ENCODE measurements around the gene CC2D2A.
A peak's percentile ranks its signal among the peaks of the same experiment; 100 is the strongest.

CC2D2A gene

DNA sequence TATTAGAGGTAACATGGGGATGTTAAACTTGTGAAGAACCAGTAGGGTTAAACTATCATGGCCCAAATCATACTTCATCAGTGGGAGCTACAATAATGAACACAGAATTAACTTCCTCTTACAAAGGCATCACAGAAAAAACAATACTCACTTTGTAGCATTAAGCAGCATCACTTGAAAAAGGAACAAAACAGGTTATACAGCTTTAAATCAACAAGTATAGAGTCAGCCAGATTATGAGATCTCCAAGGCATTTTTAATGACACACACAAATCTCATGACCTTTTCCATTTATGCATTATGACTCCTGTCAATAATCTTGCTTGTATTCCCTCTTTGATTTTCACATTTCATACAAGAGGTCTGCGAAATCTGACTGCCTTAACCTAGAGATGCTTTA, 167.1 kb downstream of the CC2D2A start:
- Histone ChIP-seq H3K4me1 (ENCODE audit: control insufficient read depth, insufficient read depth, low read depth, low read length) (peaks cover 1% of the 10 kb centered on the region), H2BK12ac (ENCODE audit: low read length in 2 of 2) (no peak overlapping the region), H3K79me1 (replicated peaks; ENCODE audit: low read length, poor library complexity, severe bottlenecking) (peaks cover 16% of the 10 kb centered on the region), H2BK5ac (ENCODE audit: low read depth, low read length, poor library complexity, severe bottlenecking) (no peak overlapping the region), H4K8ac (ENCODE audit: low read length) (no peak overlapping the region), H3K36me3 (ENCODE audit: control insufficient read depth in 1 of 2, insufficient read depth in 2 of 2, low read depth in 1 of 2, low read length in 2 of 2) (peaks cover 20 to 87% of the 10 kb centered on the region in 2 experiments), H4K91ac (ENCODE audit: low read length) (no peak overlapping the region), H3K23ac (ENCODE audit: low read length in 2 of 2) (no peak overlapping the region), H2AK5ac (ENCODE audit: low read length, severe bottlenecking) (no peak overlapping the region), H3K14ac (ENCODE audit: low read length in 2 of 2) (no peak overlapping the region), H2BK120ac (ENCODE audit: low read depth, low read length) (no peak overlapping the region), H2AFZ (ENCODE audit: low read depth, low read length) (no peak overlapping the region), H3K9me3 (ENCODE audit: control insufficient read depth, low read length) (no peaks in the 10 kb centered on the region), H3K4me2 (ENCODE audit: low read length, poor library complexity, severe bottlenecking) (no peak overlapping the region), H3K4ac (ENCODE audit: low read depth in 1 of 2, low read length in 2 of 2) (no peak overlapping the region), H3K18ac (ENCODE audit: low read depth in 1 of 2, low read length in 2 of 2) (no peak overlapping the region), H3K4me3 (ENCODE audit: insufficient read depth in 1 of 2, low read depth in 1 of 2, low read length in 2 of 2) (no peak overlapping the region), H3K27ac (ENCODE audit: low read length, poor library complexity, severe bottlenecking) (no peak overlapping the region), H3K9ac (ENCODE audit: low read length) (no peak overlapping the region), H3K27me3 (ENCODE audit: control insufficient read depth in 1 of 2, insufficient read depth in 1 of 2, low read length in 2 of 2) (no peaks in the 10 kb centered on the region), H2BK15ac (ENCODE audit: low read depth, poor library complexity, severe bottlenecking) (no peak overlapping the region)
- DNase-seq, result no peak
- WGBS, result 100% methylated on average over 1 of the region's 1 CpG

DNA sequence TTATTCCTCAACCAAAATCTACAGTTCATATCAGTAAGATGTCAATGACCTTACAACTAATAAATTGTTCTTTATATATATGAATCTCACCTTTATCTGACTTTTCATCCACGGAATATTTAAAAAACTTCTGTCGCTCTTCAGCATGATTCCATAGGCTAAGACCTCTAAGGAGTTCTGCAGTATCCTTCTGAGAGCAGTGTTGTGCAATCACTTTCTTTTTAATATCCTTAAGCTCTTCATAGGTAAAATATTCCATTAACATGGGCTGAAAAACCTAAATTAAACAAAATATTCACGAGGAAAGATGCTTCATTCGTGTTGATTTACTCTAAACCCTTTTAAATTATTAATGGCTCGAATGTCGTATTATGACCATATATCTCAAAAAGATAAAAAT, 168.7 kb downstream of the CC2D2A start:
- Histone ChIP-seq H3K18ac (ENCODE audit: low read depth in 1 of 2, low read length in 2 of 2) (no peak overlapping the region), H2AFZ (ENCODE audit: low read depth, low read length) (no peak overlapping the region), H3K36me3 (ENCODE audit: control insufficient read depth in 1 of 2, insufficient read depth in 2 of 2, low read depth in 1 of 2, low read length in 2 of 2) (peaks cover 19 to 86% of the 10 kb centered on the region in 2 experiments), H2BK12ac (ENCODE audit: low read length in 2 of 2) (no peak overlapping the region), H3K27me3 (ENCODE audit: control insufficient read depth in 1 of 2, insufficient read depth in 1 of 2, low read length in 2 of 2) (no peaks in the 10 kb centered on the region), H2BK120ac (ENCODE audit: low read depth, low read length) (no peak overlapping the region), H4K91ac (ENCODE audit: low read length) (no peak overlapping the region), H3K27ac (ENCODE audit: low read length, poor library complexity, severe bottlenecking) (no peak overlapping the region), H4K8ac (ENCODE audit: low read length) (no peak overlapping the region), H3K4me3 (ENCODE audit: insufficient read depth in 1 of 2, low read depth in 1 of 2, low read length in 2 of 2) (no peak overlapping the region), H3K9ac (ENCODE audit: low read length) (no peak overlapping the region), H3K9me3 (ENCODE audit: control insufficient read depth, low read length) (no peaks in the 10 kb centered on the region), H2AK5ac (ENCODE audit: low read length, severe bottlenecking) (no peak overlapping the region), H3K4me2 (ENCODE audit: low read length, poor library complexity, severe bottlenecking) (no peak overlapping the region), H2BK5ac (ENCODE audit: low read depth, low read length, poor library complexity, severe bottlenecking) (no peak overlapping the region), H3K79me1 (replicated peaks; ENCODE audit: low read length, poor library complexity, severe bottlenecking) (peaks cover 16% of the 10 kb centered on the region), H3K14ac (ENCODE audit: low read length in 2 of 2) (no peak overlapping the region), H3K23ac (ENCODE audit: low read length in 2 of 2) (no peak overlapping the region), H3K4ac (ENCODE audit: low read depth in 1 of 2, low read length in 2 of 2) (no peak overlapping the region), H2BK15ac (ENCODE audit: low read depth, poor library complexity, severe bottlenecking) (no peak overlapping the region), H3K4me1 (ENCODE audit: control insufficient read depth, insufficient read depth, low read depth, low read length) (peaks cover 1% of the 10 kb centered on the region)
- DNase-seq, result no peak
- 100% methylated on average over 5 of the region's 6 CpGs for WGBS

DNA sequence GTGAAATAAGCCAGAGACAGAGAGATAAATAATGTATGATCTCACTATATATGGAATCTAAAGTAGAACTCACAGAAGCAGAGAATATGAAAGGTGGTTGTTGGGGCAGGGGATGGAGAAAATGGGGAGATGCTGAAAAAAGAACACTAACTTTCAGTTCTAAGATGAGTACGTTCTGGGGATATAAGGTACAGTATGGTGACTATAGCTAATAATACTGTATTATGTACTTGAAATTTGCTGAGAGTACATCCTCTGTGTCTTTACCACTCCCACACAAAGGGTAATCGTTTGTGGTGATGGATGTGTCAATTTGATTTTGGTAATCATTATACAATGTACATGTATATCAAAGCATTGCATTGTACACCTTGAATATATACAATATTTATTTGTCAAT, 178.9 kb downstream of the CC2D2A start:
- peaks cover 2% of the 10 kb centered on the region for H3K79me1 ChIP-seq (replicated peaks; ENCODE audit: low read length, poor library complexity, severe bottlenecking)
- no peak overlapping the region for H2BK120ac ChIP-seq (ENCODE audit: low read depth, low read length)
- H3K4me1 ChIP-seq (ENCODE audit: control insufficient read depth, insufficient read depth, low read depth, low read length), result no peaks in the 10 kb centered on the region
- H3K18ac ChIP-seq (ENCODE audit: low read depth in 1 of 2, low read length in 2 of 2), result no peak overlapping the region
- no peak overlapping the region for H3K4ac ChIP-seq (ENCODE audit: low read depth in 1 of 2, low read length in 2 of 2)
- H3K9me3 ChIP-seq (ENCODE audit: control insufficient read depth, low read length), result no peaks in the 10 kb centered on the region
- peaks cover 0 to 7% of the 10 kb centered on the region in 2 experiments for H3K36me3 ChIP-seq (ENCODE audit: control insufficient read depth in 1 of 2, insufficient read depth in 2 of 2, low read depth in 1 of 2, low read length in 2 of 2)
- DNase-seq, result no peak
- H3K9ac ChIP-seq (ENCODE audit: low read length), result no peak overlapping the region
- no peak overlapping the region for H2AFZ ChIP-seq (ENCODE audit: low read depth, low read length)
- no peak overlapping the region for H2BK15ac ChIP-seq (ENCODE audit: low read depth, poor library complexity, severe bottlenecking)
- H2AK5ac ChIP-seq (ENCODE audit: low read length, severe bottlenecking), result no peak overlapping the region
- no peak overlapping the region for H3K23ac ChIP-seq (ENCODE audit: low read length in 2 of 2)
- H3K27ac ChIP-seq (ENCODE audit: low read length, poor library complexity, severe bottlenecking), result no peak overlapping the region
- H3K27me3 ChIP-seq (ENCODE audit: control insufficient read depth in 1 of 2, insufficient read depth in 1 of 2, low read length in 2 of 2), result no peaks in the 10 kb centered on the region
- no peak overlapping the region for H2BK5ac ChIP-seq (ENCODE audit: low read depth, low read length, poor library complexity, severe bottlenecking)
- no peak overlapping the region for H4K91ac ChIP-seq (ENCODE audit: low read length)
- WGBS, result no CpG with 5 or more reads among the region's 2 CpGs
- H2BK12ac ChIP-seq (ENCODE audit: low read length in 2 of 2), result no peak overlapping the region
- H4K8ac ChIP-seq (ENCODE audit: low read length), result no peak overlapping the region
- H3K4me2 ChIP-seq (ENCODE audit: low read length, poor library complexity, severe bottlenecking), result no peak overlapping the region
- no peak overlapping the region for H3K4me3 ChIP-seq (ENCODE audit: insufficient read depth in 1 of 2, low read depth in 1 of 2, low read length in 2 of 2)
- no peak overlapping the region for H3K14ac ChIP-seq (ENCODE audit: low read length in 2 of 2)

DNA sequence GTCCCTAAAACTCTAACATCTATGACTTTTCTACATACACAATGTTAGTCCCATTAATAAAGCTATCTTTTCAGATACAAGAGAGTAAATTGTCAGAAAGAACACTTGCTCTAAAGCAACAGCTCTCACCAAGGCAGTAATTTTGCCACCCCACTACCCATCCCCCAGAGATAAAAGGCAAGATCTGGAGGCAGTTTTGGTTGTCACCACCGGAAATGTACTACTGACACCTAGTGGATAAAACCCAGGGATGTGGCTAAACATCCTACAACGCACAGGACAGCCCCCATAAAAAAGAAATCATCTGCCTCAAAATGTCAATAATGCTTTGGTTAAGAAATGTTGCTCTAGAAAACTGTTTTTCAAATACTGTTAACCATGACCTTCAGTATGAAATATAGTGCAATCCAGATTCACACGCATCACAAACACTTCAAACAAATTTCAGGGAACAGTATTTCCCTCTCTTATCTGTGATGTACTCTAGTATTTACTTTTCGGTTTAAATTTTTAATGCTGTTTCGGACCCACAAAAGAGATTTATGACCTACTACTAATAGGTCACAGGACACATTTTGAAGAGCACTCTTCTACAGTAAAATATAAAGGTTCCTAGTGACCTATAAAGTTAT, 180.3 kb downstream of the CC2D2A start:
- no peak overlapping the region for H3K4me2 ChIP-seq (ENCODE audit: low read length, poor library complexity, severe bottlenecking)
- 86% methylated on average over 1 of the region's 5 CpGs for WGBS
- DNase-seq, result peak; percentile 76

More for the DNA sequence above, 180.3 kb downstream of the CC2D2A start:
- Histone ChIP-seq H4K8ac (ENCODE audit: low read length) (no peak overlapping the region), H3K79me1 (replicated peaks; ENCODE audit: low read length, poor library complexity, severe bottlenecking) (no peaks in the 10 kb centered on the region), H3K27me3 (ENCODE audit: control insufficient read depth in 1 of 2, insufficient read depth in 1 of 2, low read length in 2 of 2) (no peaks in the 10 kb centered on the region), H3K36me3 (ENCODE audit: control insufficient read depth in 1 of 2, insufficient read depth in 2 of 2, low read depth in 1 of 2, low read length in 2 of 2) (no peaks in the 10 kb centered on the region), H3K23ac (ENCODE audit: low read length in 2 of 2) (no peak overlapping the region), H3K14ac (ENCODE audit: low read length in 2 of 2) (no peak overlapping the region), H2BK15ac (ENCODE audit: low read depth, poor library complexity, severe bottlenecking) (no peak overlapping the region), H3K4me1 (ENCODE audit: control insufficient read depth, insufficient read depth, low read depth, low read length) (no peaks in the 10 kb centered on the region), H3K18ac (ENCODE audit: low read depth in 1 of 2, low read length in 2 of 2) (no peak overlapping the region), H2BK120ac (ENCODE audit: low read depth, low read length) (no peak overlapping the region), H2AFZ (ENCODE audit: low read depth, low read length) (no peak overlapping the region), H3K9me3 (ENCODE audit: control insufficient read depth, low read length) (no peaks in the 10 kb centered on the region), H3K4me3 (ENCODE audit: insufficient read depth in 1 of 2, low read depth in 1 of 2, low read length in 2 of 2) (no peak overlapping the region), H2AK5ac (ENCODE audit: low read length, severe bottlenecking) (no peak overlapping the region), H3K4ac (ENCODE audit: low read depth in 1 of 2, low read length in 2 of 2) (no peak overlapping the region), H3K27ac (ENCODE audit: low read length, poor library complexity, severe bottlenecking) (no peak overlapping the region), H2BK5ac (ENCODE audit: low read depth, low read length, poor library complexity, severe bottlenecking) (no peak overlapping the region), H3K9ac (ENCODE audit: low read length) (peak overlapping the region; percentile 34), H2BK12ac (ENCODE audit: low read length in 2 of 2) (no peak overlapping the region), H4K91ac (ENCODE audit: low read length) (no peak overlapping the region)
